K562 (cell line): ENCODE measurements around the gene POPDC2.

ENCODE experiments used
- CC2D1A ChIP-seq: fragments of 450-650 bp; IDR thresholded peaks from 2 replicates; pipeline ENCODE4 v1.6.1; 2017; ENCODE audit warnings: mild to moderate bottlenecking
- GATAD2B ChIP-seq: fragments of 450-650 bp; IDR thresholded peaks from 2 replicates; pipeline ENCODE4 v1.6.1; 2017; ENCODE audit warnings: mild to moderate bottlenecking, borderline replicate concordance
- RUNX1 ChIP-seq: sonication (generic); IDR thresholded peaks from 2 replicates; pipeline ENCODE4 v1.6.1; 2016; ENCODE audit warnings: antibody characterized with exemption, low read depth
- TCF7 ChIP-seq: sonication (generic); IDR thresholded peaks from 2 replicates; pipeline ENCODE4 v1.6.1; 2016; ENCODE audit warnings: antibody characterized with exemption, borderline replicate concordance
- TCF7L2 ChIP-seq: fragments of 150-350 bp; IDR thresholded peaks from 2 replicates; pipeline ENCODE4 v1.6.1; 2016; ENCODE audit warnings: low read depth, mild to moderate bottlenecking, low read length, moderate library complexity
- ZKSCAN1 ChIP-seq: fragments of 150-350 bp; IDR thresholded peaks from 2 replicates; pipeline ENCODE4 v1.6.1; 2016; ENCODE audit warnings: low read depth, low read length
- ZNF24 ChIP-seq: fragments of 450-650 bp; IDR thresholded peaks from 2 replicates; pipeline ENCODE4 v1.6.1; 2016
- TF ChIP-seq, protein P1 (sequence below), 2 experiments: fragments of 450-650 bp in 1 of 2; sonication (generic) in 1 of 2; formaldehyde crosslinking in 1 of 2; IDR thresholded peaks in 1 of 2; conservative IDR thresholded peaks in 1 of 2; 2 replicates each; pipeline versions ENCODE4 v1.6.1 to v1.8.1; 2016 to 2023; ENCODE audit warnings: mild to moderate bottlenecking in 2 of 2, moderate library complexity in 2 of 2, inconsistent platforms in 1 of 2, missing genetic modification reagents in 1 of 2

DNA sequence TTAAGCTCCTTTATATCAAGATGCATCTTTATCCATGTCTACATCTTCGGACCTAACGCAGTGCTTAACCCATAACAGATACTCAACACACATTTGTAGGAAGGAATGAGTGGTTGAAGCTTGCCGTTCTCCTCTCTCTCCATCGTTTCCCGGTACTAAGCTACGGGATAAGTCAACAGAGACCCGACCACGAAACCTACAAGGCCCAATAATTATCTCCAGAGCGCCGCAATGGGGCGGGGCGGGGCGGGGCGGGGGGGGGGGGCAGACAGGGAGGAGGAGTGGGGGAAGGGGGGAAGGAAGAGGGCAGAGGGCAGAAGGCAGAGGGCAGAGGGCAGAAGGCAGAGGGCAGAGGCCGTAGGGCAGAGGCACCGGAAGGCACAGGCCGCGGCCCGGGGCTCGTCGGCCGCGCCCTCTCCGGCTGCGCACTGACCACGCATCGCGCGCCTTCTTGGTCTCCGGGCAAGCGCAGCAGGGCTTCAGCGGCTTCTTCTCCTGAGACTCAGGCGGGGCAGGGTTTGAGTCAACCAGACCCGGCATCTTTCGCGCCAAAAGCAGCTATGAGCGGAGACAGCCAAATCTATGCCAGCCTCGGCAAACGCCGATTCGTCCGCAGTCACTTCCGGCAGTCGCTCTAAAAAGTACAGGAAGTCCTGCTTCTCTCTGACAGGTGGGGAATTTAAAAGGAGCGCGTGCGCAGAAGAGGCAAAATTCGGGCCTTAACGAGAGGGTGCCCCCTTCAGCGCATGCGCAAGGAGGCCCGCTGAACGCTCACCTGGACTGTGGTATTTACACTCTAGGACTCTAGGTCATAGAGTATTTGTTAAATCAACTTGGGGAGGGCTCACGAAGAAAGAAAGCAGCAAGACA, 16.6 kb upstream of the POPDC2 start, which contains the start of gene COX17:
- TF ChIP-seq RUNX1 (no peak), ZNF24 (no peak), CC2D1A (peak; percentile 54; the same call in 1 of the 2 replicates), TCF7 (no peak), TCF7L2 (no peak), ZKSCAN1 (no peak), GATAD2B (no peak)
- TF ChIP-seq, protein P1, sequence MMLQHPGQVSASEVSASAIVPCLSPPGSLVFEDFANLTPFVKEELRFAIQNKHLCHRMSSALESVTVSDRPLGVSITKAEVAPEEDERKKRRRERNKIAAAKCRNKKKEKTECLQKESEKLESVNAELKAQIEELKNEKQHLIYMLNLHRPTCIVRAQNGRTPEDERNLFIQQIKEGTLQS (IDR thresholded peaks at IDR 0.05), result no peak
- TF ChIP-seq, protein P1 (CRISPR knock-in tag; conservative IDR thresholded peaks at IDR 0.05), result no peak
